GM12891 (cell line): ENCODE results near the gene STK39.
"Not testable (repeated sequence)": the region's sequence is repeated elsewhere in the genome, so short reads cannot be mapped to it uniquely, and the experiment has no call there.

Source experiments
- DNase-seq: peaks from one replicate; pipeline ENCODE4 v3.0.0; 2011; ENCODE audit warnings: low spot score; ENCODE audit not compliant: insufficient read length
- FAIRE-seq: peaks from 2 replicates; lab custom pipeline; 2011; peaks lifted over from hg19 to GRCh38; lab: Jason Lieb, UNC
- PAX5 ChIP-seq: IDR thresholded peaks from 2 replicates; pipeline ENCODE4 v1.6.1; 2011; ENCODE audit warnings: low read length, moderate library complexity, mild to moderate bottlenecking; ENCODE audit not compliant: insufficient read depth, severe bottlenecking
- POLR2A ChIP-seq: IDR thresholded peaks from 2 replicates; pipeline ENCODE4 v1.6.1; 2011; ENCODE audit warnings: low read depth, low read length, control low read depth
- POLR2AphosphoS5 ChIP-seq: IDR thresholded peaks from 2 replicates; pipeline ENCODE4 v1.6.1; 2011; ENCODE audit warnings: low read depth, low read length, control low read depth
- POU2F2 ChIP-seq: IDR thresholded peaks from 2 replicates; pipeline ENCODE4 v1.6.1; 2011; ENCODE audit warnings: low read depth, mild to moderate bottlenecking, control low read depth, low read length, moderate library complexity
- SPI1 ChIP-seq: IDR thresholded peaks from 2 replicates; pipeline ENCODE4 v1.6.1; 2011; ENCODE audit warnings: low read depth, low read length, control low read depth
- TAF1 ChIP-seq: IDR thresholded peaks from 2 replicates; pipeline ENCODE4 v1.6.1; 2011; ENCODE audit warnings: low read depth, low read length, control low read depth

The STK39 gene

DNA sequence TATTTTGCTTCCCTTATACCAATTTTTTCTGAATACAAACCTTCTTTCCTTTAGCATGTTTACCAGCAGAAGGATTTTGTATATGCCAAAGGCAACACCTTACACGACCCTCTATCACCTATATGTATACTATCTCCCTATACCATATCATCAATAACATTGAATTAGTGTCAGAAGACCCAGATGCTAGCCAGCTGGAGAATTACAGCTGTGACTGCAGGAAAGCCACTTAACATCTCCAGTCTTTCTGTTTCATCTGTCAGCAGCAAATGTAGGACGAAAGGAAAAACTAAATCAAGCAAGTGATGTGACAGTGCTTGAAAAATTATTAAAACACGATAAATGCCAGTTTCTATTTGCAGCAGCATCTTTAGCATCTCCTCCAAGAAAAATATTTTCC is 193.7 kb downstream of the STK39 start:
- DNase-seq, result no peak
- TF ChIP-seq POU2F2 (no peak), SPI1 (no peak), TAF1 (no peak), POLR2AphosphoS5 (no peak), PAX5 (no peak), POLR2A (no peak)
- no peak for FAIRE-seq

DNA sequence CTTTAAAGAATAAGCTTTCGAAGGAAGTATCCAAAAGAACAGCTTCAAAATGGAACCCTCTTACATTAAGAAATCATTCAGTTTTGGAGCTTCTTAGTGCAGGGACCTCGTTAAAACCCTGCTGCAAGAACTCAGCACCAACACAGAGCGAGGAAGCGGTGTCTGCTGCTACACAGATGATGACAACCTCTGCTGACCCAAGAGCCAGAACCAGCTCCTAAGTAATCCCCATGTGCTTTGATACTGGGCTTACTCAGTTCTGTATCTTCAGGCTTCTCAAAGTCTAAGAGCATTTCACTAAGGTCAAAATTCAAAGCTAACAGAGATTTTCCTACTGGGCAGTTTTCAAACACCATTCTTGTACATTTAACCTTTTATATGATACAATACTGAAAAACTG is 194.6 kb downstream of the STK39 start:
- DNase-seq (no peak), FAIRE-seq (no peak)
- TF ChIP-seq SPI1 (no peak), TAF1 (no peak)

DNA sequence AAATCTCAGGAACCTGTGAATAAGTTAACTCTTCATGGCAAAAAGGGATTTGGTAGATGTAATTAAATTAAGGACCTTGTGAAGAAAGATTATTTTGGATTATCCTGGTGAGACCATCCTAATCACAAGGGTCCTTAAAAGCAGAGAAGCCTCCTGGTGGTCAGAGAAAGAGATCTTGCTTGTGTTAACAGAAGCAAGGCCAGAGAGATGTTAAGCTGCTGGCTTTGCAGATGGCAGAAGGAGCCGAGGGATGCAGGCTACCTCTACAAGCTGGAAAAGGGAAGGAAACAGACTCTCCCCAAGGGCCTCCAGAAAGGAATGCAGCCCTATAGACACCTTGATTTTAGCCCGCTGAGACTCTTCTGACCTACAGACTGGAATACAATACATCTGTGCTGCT is 197.0 kb downstream of the STK39 start:
- FAIRE-seq, result no peak
- TF ChIP-seq PAX5 (no peak), POU2F2 (no peak)
- DNase-seq, result no peak

DNA sequence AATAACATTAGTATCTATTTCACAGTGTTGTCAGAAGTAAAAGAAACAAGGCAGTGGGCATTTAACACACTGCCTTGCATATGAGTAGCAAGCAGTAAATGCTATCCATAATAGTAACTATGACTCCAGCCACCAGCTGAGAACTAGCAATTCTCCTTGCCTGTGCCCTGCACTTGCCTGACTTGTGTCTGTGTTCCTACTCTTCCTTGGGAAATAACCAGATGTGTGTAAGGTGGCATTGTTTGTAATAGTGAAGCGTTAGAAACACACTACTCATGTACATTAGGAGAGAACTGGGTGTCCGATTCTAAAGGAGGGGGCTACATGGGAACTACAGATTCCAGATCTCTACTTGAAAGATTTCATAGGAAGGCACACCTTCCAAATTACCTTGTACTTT is 197.8 kb downstream of the STK39 start:
- DNase-seq, result no peak
- no peak for FAIRE-seq
- TF ChIP-seq TAF1, result no peak
- no peak for TF ChIP-seq POLR2A
- TF ChIP-seq PAX5, result no peak
- no peak for TF ChIP-seq SPI1
- TF ChIP-seq POU2F2, result no peak
- no peak for TF ChIP-seq POLR2AphosphoS5

DNA sequence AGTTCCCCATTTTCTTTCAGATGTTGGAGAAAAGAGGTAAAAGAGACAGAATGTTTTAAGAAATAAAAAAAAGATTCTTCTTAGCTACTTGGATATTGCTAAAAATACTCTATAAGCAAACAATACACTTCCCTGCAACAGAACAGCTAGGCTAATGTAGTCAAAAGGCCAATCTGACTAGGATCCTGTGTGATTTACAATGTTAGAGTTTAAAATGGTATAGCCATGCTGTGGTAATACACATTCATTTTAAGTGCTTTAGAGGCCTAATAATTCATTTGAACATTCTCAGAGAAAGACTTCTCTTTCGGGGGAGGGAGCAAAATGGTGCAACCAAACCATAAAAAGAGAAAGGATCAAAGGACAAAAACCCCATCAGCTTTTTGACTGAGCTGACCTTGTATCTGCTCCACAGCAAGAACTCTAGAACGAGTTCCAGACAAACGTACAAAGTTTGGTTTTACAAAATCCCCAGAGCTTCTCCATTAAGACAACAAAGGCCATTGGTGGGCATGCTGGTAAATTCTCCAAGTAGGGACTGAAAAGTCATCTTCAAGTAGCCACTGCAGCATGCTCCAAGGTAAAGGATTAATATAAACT is 200.2 kb downstream of the STK39 start:
- DNase-seq, result no peak
- no peak for FAIRE-seq
- TF ChIP-seq POU2F2 (no peak), POLR2A (no peak), TAF1 (no peak), POLR2AphosphoS5 (no peak), SPI1 (no peak), PAX5 (no peak)

DNA sequence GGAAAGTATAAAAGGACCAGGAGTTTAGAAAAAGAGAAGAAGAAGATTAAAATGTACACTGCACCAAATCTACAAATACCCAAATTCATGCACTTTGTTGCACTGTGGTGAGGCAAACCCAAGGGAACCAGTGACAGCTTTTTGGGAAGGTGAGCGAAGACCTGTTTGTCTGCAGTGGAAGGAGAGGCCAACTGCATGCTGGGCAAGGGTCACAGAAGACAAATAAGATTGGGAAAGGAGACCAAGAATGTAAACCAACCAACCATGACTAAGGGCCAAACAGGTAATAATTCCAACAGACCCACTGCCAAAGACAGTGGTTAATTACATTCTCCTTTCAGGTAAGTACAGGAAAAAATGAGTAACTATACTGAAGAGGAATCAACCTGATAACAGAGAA is 202.8 kb downstream of the STK39 start:
- no peak for FAIRE-seq
- TF ChIP-seq PAX5 (no peak), POLR2AphosphoS5 (no peak)
- DNase-seq, result no peak

DNA sequence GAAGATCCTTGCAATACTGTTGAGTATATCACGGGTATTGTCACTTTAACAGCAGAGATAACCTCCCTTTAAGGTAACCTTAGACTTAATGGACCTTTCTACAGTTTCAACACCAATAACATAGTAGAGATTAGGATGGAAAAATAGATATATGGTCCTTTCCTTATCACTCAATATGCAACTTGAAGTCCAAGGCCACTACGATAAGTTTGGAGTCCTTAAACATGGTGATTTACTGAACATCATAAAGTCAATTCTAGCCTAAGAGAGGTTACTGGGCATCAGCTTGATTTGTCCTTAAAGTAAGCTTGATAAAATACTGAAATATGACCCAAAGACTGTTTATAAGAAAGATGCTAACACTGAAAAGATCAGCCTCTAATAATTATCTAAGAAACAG is 203.2 kb downstream of the STK39 start:
- DNase-seq (no peak), FAIRE-seq (no peak)
- TF ChIP-seq TAF1, result no peak
- no peak for TF ChIP-seq SPI1
- TF ChIP-seq PAX5, result no peak
- TF ChIP-seq POLR2A, result no peak
- no peak for TF ChIP-seq POU2F2
- no peak for TF ChIP-seq POLR2AphosphoS5

DNA sequence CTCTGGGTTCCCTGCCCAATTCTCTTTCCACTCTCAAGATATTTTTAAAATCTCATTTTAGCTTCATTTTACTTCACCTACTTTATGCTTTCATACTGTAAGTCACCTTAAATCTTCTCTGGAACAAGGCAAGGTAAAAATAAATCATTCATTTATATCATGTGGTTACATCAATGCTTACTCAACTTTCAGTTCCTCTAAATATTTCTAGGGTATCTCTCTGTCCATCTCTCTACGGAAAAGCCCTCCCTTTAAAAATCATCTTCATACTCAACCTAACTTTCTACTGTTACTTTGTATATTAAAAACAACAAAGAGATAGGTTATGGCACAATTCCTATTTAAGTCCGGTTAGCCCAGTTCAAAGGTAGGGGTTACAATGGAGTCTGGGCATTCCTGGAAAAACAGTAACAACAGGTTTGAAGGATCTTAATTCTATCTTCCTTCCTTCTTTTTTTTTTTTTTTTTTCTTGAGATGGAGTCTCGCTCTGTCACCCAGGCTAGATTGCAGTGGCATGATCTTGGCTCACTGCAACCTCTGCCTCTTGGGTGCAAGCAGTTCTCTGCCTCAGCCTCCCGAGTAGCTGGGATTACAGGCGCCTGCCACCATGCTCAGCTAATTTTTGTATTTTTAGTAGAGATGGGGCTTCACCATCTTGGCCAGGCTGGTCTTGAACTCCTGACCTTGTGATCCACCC is 205.1 kb downstream of the STK39 start:
- not testable (repeated sequence) for DNase-seq, FAIRE-seq
- peak; percentile 88 for TF ChIP-seq SPI1

DNA sequence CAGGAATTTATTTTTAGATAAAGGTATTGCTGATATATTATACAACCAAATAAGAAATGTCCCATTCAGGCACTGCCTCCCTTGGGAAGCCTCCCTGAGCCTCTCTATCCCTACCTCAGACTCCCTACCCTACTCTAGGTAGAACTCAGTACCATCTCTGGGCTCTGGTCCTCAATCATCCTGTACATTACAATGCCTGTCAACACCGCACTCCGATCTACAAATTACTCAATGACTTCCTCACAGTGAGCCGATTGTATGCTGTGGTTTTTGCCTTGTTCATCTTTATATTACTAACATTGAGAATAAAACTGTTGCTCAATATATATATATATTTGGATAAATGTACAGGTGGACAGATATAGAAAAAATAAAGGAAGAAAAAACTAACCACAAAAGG is 207.5 kb downstream of the STK39 start:
- no peak for DNase-seq
- no peak for FAIRE-seq
- TF ChIP-seq SPI1, result 0 out of 2 replicates have a peak, but pooled peaks have one; percentile 3
- no peak for TF ChIP-seq POLR2AphosphoS5

DNA sequence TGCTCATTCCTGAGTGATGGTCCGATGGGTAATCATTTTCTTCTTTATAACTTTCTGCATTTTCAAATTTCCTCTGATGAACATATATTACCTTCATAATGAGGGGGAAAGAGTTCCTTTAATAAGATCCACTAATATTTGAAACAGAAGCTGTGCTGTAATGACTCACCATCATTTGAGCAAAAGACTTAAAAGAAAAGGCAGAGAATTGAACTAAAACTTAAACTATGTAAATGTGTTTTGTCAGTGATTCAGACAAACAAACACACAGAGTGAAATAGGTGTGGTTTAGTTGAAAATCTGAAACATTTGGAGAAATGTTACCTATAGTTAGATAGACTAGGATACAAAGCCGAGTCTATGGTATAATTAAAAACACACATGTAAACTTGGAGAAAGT is 209.6 kb downstream of the STK39 start:
- no peak for FAIRE-seq
- DNase-seq, result no peak
- no peak for TF ChIP-seq POLR2AphosphoS5
- no peak for TF ChIP-seq SPI1
- no peak for TF ChIP-seq PAX5
- no peak for TF ChIP-seq TAF1
- no peak for TF ChIP-seq POU2F2
- TF ChIP-seq POLR2A, result no peak
